CD14-positive monocyte (primary cell): ENCODE measurements around the gene PSMC5. TPM values are rescaled to one million over a fixed set of nuclear protein-coding genes. Genes with fewer than 3 reads are reported as not detected.
"Not testable (repeated sequence)": the region's sequence is repeated elsewhere in the genome, so short reads cannot be mapped to it uniquely, and the experiment has no call there.

Experiments used
- DNase-seq, 3 donors: peaks; one replicate each; pipeline ENCODE4 v3.0.0-alpha.2; 2011 to 2022
- H2AFZ ChIP-seq: 2 replicates; pipeline ENCODE4 v1.6.0; 2012; ENCODE audit warnings: mild to moderate bottlenecking, low read depth, low read length, inconsistent platforms; ENCODE audit not compliant: insufficient read depth, poor library complexity, severe bottlenecking
- H3K27ac ChIP-seq, 2 donors: 1 replicate in 1 of 2; 2 replicates in 1 of 2; pipeline ENCODE4 v1.5.1; 2012 to 2013; ENCODE audit warnings: low read length in 2 of 2, control low read depth in 1 of 2, inconsistent platforms in 1 of 2, low read depth in 1 of 2, mild to moderate bottlenecking in 1 of 2
- H3K27me3 ChIP-seq, 2 donors: one replicate each; pipeline versions ENCODE4 v1.6.0 to v1.6.1; 2011 to 2013; ENCODE audit warnings: low read length in 2 of 2; ENCODE audit not compliant: control insufficient read depth in 2 of 2, insufficient read depth in 2 of 2
- H3K36me3 ChIP-seq, 2 donors: replicated peaks in 1 of 2; 1 replicate in 1 of 2; 2 replicates in 1 of 2; pipeline versions ENCODE4 v1.5.1 to v1.6.1; 2012 to 2013; ENCODE audit warnings: low read length in 2 of 2, control low read depth in 1 of 2, inconsistent platforms in 1 of 2, mild to moderate bottlenecking in 1 of 2; ENCODE audit not compliant: insufficient read depth in 2 of 2, control insufficient read depth in 1 of 2
- H3K4me1 ChIP-seq, 2 donors: 1 replicate in 1 of 2; 2 replicates in 1 of 2; pipeline versions ENCODE4 v1.5.1 to v1.6.1; 2012 to 2013; ENCODE audit warnings: low read length in 2 of 2, control low read depth in 1 of 2, inconsistent platforms in 1 of 2, mild to moderate bottlenecking in 1 of 2, moderate library complexity in 1 of 2; ENCODE audit not compliant: insufficient read depth in 2 of 2, control insufficient read depth in 1 of 2
- H3K4me2 ChIP-seq: replicated peaks from 2 replicates; pipeline ENCODE3; 2012; ENCODE audit warnings: low read length, moderate library complexity, mild to moderate bottlenecking; ENCODE audit not compliant: poor library complexity, severe bottlenecking; ENCODE audit errors: extremely low read depth
- H3K4me3 ChIP-seq, 3 experiments: fragments of 200-600 bp in 1 of 3; sonication (generic) in 1 of 3; replicated peaks in 1 of 3; 1 replicate in 2 of 3; 2 replicates in 1 of 3; pipeline ENCODE4 v1.5.1; 2011 to 2013; ENCODE audit warnings: low read length in 3 of 3, mild to moderate bottlenecking in 3 of 3, control low read depth in 2 of 3, low read depth in 2 of 3, inconsistent platforms in 1 of 3, moderate library complexity in 1 of 3
- H3K79me2 ChIP-seq: 2 replicates; pipeline ENCODE4 v1.6.0; 2012; ENCODE audit warnings: mild to moderate bottlenecking, control low read depth, inconsistent platforms, low read length, moderate library complexity; ENCODE audit not compliant: insufficient read depth
- H3K9ac ChIP-seq: 2 replicates; pipeline ENCODE4 v1.6.0; 2017; ENCODE audit warnings: low read length, mild to moderate bottlenecking; ENCODE audit not compliant: insufficient read depth, poor library complexity, severe bottlenecking
- H3K9me3 ChIP-seq, 2 donors: replicated peaks in 1 of 2; 1 replicate in 1 of 2; 2 replicates in 1 of 2; pipeline versions ENCODE4 v1.5.1 to v1.6.1; 2012 to 2013; ENCODE audit warnings: low read length in 2 of 2, control low read depth in 1 of 2; ENCODE audit not compliant: control insufficient read depth in 1 of 2, insufficient read depth in 1 of 2
- H4K20me1 ChIP-seq: 2 replicates; pipeline ENCODE4 v1.6.0; 2012; ENCODE audit warnings: mild to moderate bottlenecking, low read length, control low read depth, moderate library complexity; ENCODE audit not compliant: insufficient read depth
- H3K27ac Mint-ChIP-seq, 7 donors: one replicate each; pipeline ENCODE4 v1.8.0; 2020; ENCODE audit warnings: mild to moderate bottlenecking in 7 of 7, mixed read lengths in 7 of 7, moderate library complexity in 6 of 7, inconsistent platforms in 2 of 7
- H3K27me3 Mint-ChIP-seq, 3 donors: one replicate each; pipeline ENCODE4 v1.8.0; 2021 to 2022; ENCODE audit warnings: low read depth in 3 of 3, mild to moderate bottlenecking in 3 of 3, mixed read lengths in 3 of 3, moderate library complexity in 3 of 3, inconsistent platforms in 1 of 3
- H3K36me3 Mint-ChIP-seq, 2 donors: one replicate each; pipeline ENCODE4 v1.8.0; 2020; ENCODE audit warnings: mixed read lengths in 2 of 2, inconsistent platforms in 1 of 2, mild to moderate bottlenecking in 1 of 2
- H3K4me1 Mint-ChIP-seq: one replicate; pipeline ENCODE4 v1.8.0; 2020; ENCODE audit warnings: mild to moderate bottlenecking, mixed read lengths
- H3K4me3 Mint-ChIP-seq, 2 donors: one replicate each; pipeline ENCODE4 v1.8.0; 2020; ENCODE audit warnings: mild to moderate bottlenecking in 2 of 2, mixed read lengths in 2 of 2, moderate library complexity in 1 of 2
- H3K9me3 Mint-ChIP-seq, 7 donors: one replicate each; pipeline ENCODE4 v1.8.0; 2020 to 2022; ENCODE audit warnings: mixed read lengths in 7 of 7, mild to moderate bottlenecking in 6 of 7, moderate library complexity in 6 of 7, inconsistent platforms in 2 of 7
- CTCF ChIP-seq: fragments of 200-600 bp; IDR thresholded peaks from one replicate; pipeline ENCODE4 v1.8.0; 2022; ENCODE audit warnings: antibody characterized with exemption, mild to moderate bottlenecking
- WGBS: methylation state at CpG from one replicate; pipeline ENCODE4 v1.1.5; 2013; ENCODE audit warnings: missing lambda C conversion rate; ENCODE audit not compliant: insufficient coverage; 5-methylcytosine and 5-hydroxymethylcytosine counted together
- intact Hi-C, 2 donors: fragments of 100-400 bp; cut with micrococcal nuclease; formaldehyde crosslinking; loops; one replicate each; pipeline versions ENCODE4 v1.15.0 to v1.15.1; 2023
- polyA plus RNA-seq, 3 donors: library from polyadenylated mRNA; depleted of rRNA in 1 of 3; unstranded in 2 of 3; stranded (reverse) in 1 of 3; fragments of 300-500 nt in 2 of 3; fragments of >200 nt in 1 of 3; fragmentation: Illumina TruSeq in 2 of 3; gene quantifications; 1 replicate in 2 of 3; 2 replicates in 1 of 3; pipeline ENCODE4 v1.2.3, GENCODE V29; 2012 to 2021

Gene PSMC5
- polyA plus RNA-seq, 3 donors: 82.8 to 97.2 (median 88.3) TPM

- H3K4me1 Mint-ChIP-seq: no peaks in the 10 kb centered on the region
- H3K4me2 ChIP-seq: no peak overlapping the region
- H3K27ac ChIP-seq: no peak overlapping the region
- no peak overlapping the region for H2AFZ ChIP-seq
- H3K36me3 ChIP-seq: peaks cover 85 to 98% of the 10 kb centered on the region in 2 donors
- no peaks in the 10 kb centered on the region for H3K9me3 Mint-ChIP-seq
- H3K27me3 Mint-ChIP-seq: no peaks in the 10 kb centered on the region
- peaks cover 61% of the 10 kb centered on the region for H3K79me2 ChIP-seq
- H3K9me3 ChIP-seq: no peaks in the 10 kb centered on the region
- no CpG with 5 or more reads among the region's 3 CpGs for WGBS
- H3K36me3 Mint-ChIP-seq: peaks cover 64 to 91% of the 10 kb centered on the region in 2 donors
- intact Hi-C loops: no loop called here
- no peak overlapping the region for H3K9ac ChIP-seq
- H3K27ac Mint-ChIP-seq: peak overlapping the region in 1 of 7 donors; percentile 44
- TF ChIP-seq CTCF: no peak
- no peaks in the 10 kb centered on the region for H3K27me3 ChIP-seq
- H4K20me1 ChIP-seq: peaks cover 84% of the 10 kb centered on the region
- H3K4me3 ChIP-seq: no peak overlapping the region
- no peak for DNase-seq
- H3K4me1 ChIP-seq: no peaks in the 10 kb centered on the region
- H3K4me3 Mint-ChIP-seq: no peak overlapping the region
These were observed 35.0 kb upstream of the PSMC5 start for GRCh38 chr17:63792055-63792729.

- peaks cover 85 to 100% of the 10 kb centered on the region in 2 donors for H3K36me3 Mint-ChIP-seq
- H3K27ac Mint-ChIP-seq, intact Hi-C loops, H3K4me1 Mint-ChIP-seq, H3K4me2 ChIP-seq, H3K27me3 Mint-ChIP-seq, H3K4me3 ChIP-seq, H3K27me3 ChIP-seq, H3K27ac ChIP-seq, H3K9ac ChIP-seq, H3K9me3 Mint-ChIP-seq, H3K4me1 ChIP-seq, H3K4me3 Mint-ChIP-seq, H3K9me3 ChIP-seq, H2AFZ ChIP-seq, DNase-seq: not testable (repeated sequence)
- Histone ChIP-seq H4K20me1 (peaks cover 62% of the 10 kb centered on the region), H3K36me3 (peaks cover 99 to 100% of the 10 kb centered on the region in 2 donors), H3K79me2 (peaks cover 37% of the 10 kb centered on the region)
- 100% methylated on average over 6 of the region's 10 CpGs for WGBS
These were observed 30.9 kb upstream of the PSMC5 start for GRCh38 chr17:63796375-63796774.
